Heart right ventricle (tissue), 16 donors: ENCODE measurements around the gene S100A2. TPM values are rescaled to one million over a fixed set of nuclear protein-coding genes. Genes with fewer than 3 reads are reported as not detected.

Experiments used
- ATAC-seq, 8 donors: fragments of 200-7000 bp; cut with Tn5 transposase; one replicate each; pipeline ENCODE4 v1.9.1; 2020; ENCODE audit warnings: mild to moderate bottlenecking in 8 of 8, moderate library complexity in 8 of 8, moderate number of reproducible peaks in 1 of 8
- DNase-seq, 2 donors: peaks; one replicate each; pipeline ENCODE4 v3.0.0-alpha.2; 2020
- H3K27ac ChIP-seq, 10 donors: fragments of 200-600 bp; sonication (generic) in 2 of 10; one replicate each; pipeline versions ENCODE4 v1.5.0 to v1.8.0; 2020 to 2022; ENCODE audit warnings: mild to moderate bottlenecking in 3 of 10
- H3K27me3 ChIP-seq, 7 donors: fragments of 200-600 bp; one replicate each; pipeline ENCODE4 v1.8.0; 2021 to 2022; ENCODE audit warnings: mild to moderate bottlenecking in 2 of 7
- H3K36me3 ChIP-seq, 9 donors: fragments of 200-600 bp; sonication (generic) in 1 of 9; one replicate each; pipeline versions ENCODE4 v1.5.0 to v1.8.0; 2020 to 2022; ENCODE audit warnings: mild to moderate bottlenecking in 2 of 9
- H3K4me1 ChIP-seq, 9 donors: fragments of 200-600 bp; sonication (generic) in 1 of 9; one replicate each; pipeline versions ENCODE4 v1.5.0 to v1.8.0; 2020 to 2022; ENCODE audit warnings: mild to moderate bottlenecking in 4 of 9
- H3K4me3 ChIP-seq, 10 donors: fragments of 200-600 bp; sonication (generic) in 2 of 10; one replicate each; pipeline versions ENCODE4 v1.5.0 to v1.8.0; 2020 to 2022; ENCODE audit warnings: mild to moderate bottlenecking in 7 of 10, moderate library complexity in 2 of 10
- H3K9me3 ChIP-seq, 11 donors: fragments of 200-600 bp in 10 of 11; sonication (generic) in 2 of 11; one replicate each; pipeline versions ENCODE4 v1.5.0 to v1.8.0; 2013 to 2022; ENCODE audit warnings: mild to moderate bottlenecking in 2 of 11, control low read depth in 1 of 11, moderate library complexity in 1 of 11
- CTCF ChIP-seq, 9 donors: fragments of 200-600 bp; sonication (generic) in 2 of 9; IDR thresholded peaks; one replicate each; pipeline versions ENCODE4 v1.5.0 to v1.8.0; 2021 to 2022; ENCODE audit warnings: antibody characterized with exemption in 9 of 9, mild to moderate bottlenecking in 5 of 9, moderate library complexity in 1 of 9
- WGBS, 2 donors: extraction: QIAGEN DNeasy Blood & Tissue Kit; methylation state at CpG; one replicate each; pipeline ENCODE4 v1.1.7; 2013; ENCODE audit warnings: inconsistent platforms in 1 of 2; 5-methylcytosine and 5-hydroxymethylcytosine counted together
- intact Hi-C, 10 donors: fragments of 100-400 bp; cut with DNase I; formaldehyde crosslinking; loops; one replicate each; pipeline versions ENCODE4 v1.11.1 to v1.14.2; 2022
- polyA plus RNA-seq, 2 donors: library from polyadenylated mRNA; stranded (reverse); fragments of 200-250 nt; gene quantifications; one replicate each; pipeline ENCODE4 v1.2.3, GENCODE V29; 2013
- total RNA-seq, 10 donors: library from RNA; stranded (reverse); fragmentation: NEBNext Ultra II Directional in 3 of 10; extraction: Animal tissue kit (Norgen Biotek cat#: 25700) in 3 of 10; gene quantifications; one replicate each; pipeline versions ENCODE4 v1.2.1 to v1.2.4, GENCODE V29; 2021 to 2023
- donor health status: Arrhythmogenic right ventricular cardiomyopathy.
- donor health status: ischemic (EF 13 %, LVEDD 7.1; RV severe dilation, severe dysfunction).
- donor health status: healthy with polysubstance abuse.
- donor health status: DM: no; HTN: yes; CAD: no.
- donor health status: DM: no; HTN: no; CAD: no.
- donor health status: ischemic (EF 25% LVEDD 6.9; RV normal size, moderate dysfunction).
- donor health status: ischemic (EF 25% LVEDD 5.7; RV mildly dilated, moderate dysfunction).
- donor health status: healthy.
- donor health status: DM: yes; HTN: yes; CAD: no.
- donor health status: Ischemic cardiomyopathy.
- donor health status: ischemic (EF 35%, LVEDD 5.7; RV mildly dilated, moderate dysfunction).
- donor health status: nonischemic (EF 11% LVEDD 7.7; RV severe dilation, severe dysfunction).
- donor health status: DM: yes; HTN: yes; CAD: no.
- donor health status: PGD.
- donor health status: ischemic (EF 29% LVEDD 5.4; RV normal size, mild dysfunction).
- donor health status: nonischemic (EF 23%, LVEDD 6.1; RV moderate dilation, normal function).

S100A2 gene
- total and polyA plus RNA-seq, 12 donors: 1.2 to 7.4 (median 3.1) TPM; not detected in 1

- DNase-seq (peak; percentile 94 to 95), ATAC-seq (peak; percentile 87 to 94 (median 92))
- Histone ChIP-seq H3K4me1 (peaks cover 29 to 100% (median 47%) of the 10 kb centered on the region in 9 donors), H3K27me3 (no peaks in the 10 kb centered on the region), H3K9me3 (no peaks in the 10 kb centered on the region), H3K36me3 (peaks cover 0 to 12% (median 0%) of the 10 kb centered on the region in 9 donors), H3K4me3 (peak within 1 kb of the TSS; percentile 20 to 64 (median 52)), H3K27ac (peak within 1 kb of the TSS; percentile 69 to 91 (median 80))
- no peak for TF ChIP-seq CTCF (IDR thresholded peaks at IDR 0.05)
- intact Hi-C loops: loop anchor here in 1 of 10 donors (1.0 kb wide), 1 partner anchor 21 kb away; no protein-coding TSS in a partner anchor
- WGBS, 2 donors: 44 to 52% methylated on average over 19 of the region's 19 CpGs
Measured at GRCh38 chr1:153545067-153546055, 20.3 kb downstream of the S100A2 start, which contains the start of gene S100A4. TSS of gene S100A4 (minus strand) at chr1:153545806. CDS start at chr1:153544794, 1,012 bp downstream.

- no peak for DNase-seq
- Histone ChIP-seq H3K9me3 (no peaks in the 10 kb centered on the region), H3K36me3 (peaks cover 0 to 12% (median 0%) of the 10 kb centered on the region in 9 donors), H3K4me3 (peak overlapping the region; percentile 7 to 64 (median 52)), H3K27me3 (no peaks in the 10 kb centered on the region), H3K27ac (peak overlapping the region; percentile 14 to 91 (median 80)), H3K4me1 (peaks cover 28 to 100% (median 39%) of the 10 kb centered on the region in 9 donors)
- intact Hi-C loops: loop anchor here in 1 of 10 donors (1.0 kb wide), 1 partner anchor 22 kb away; no protein-coding TSS in a partner anchor
- ATAC-seq: peak in 1 of 8 donors; percentile 0
- no peak for TF ChIP-seq CTCF (IDR thresholded peaks at IDR 0.05)
- 64 to 74% methylated on average over 10 of the region's 10 CpGs for WGBS, 2 donors
Measured at GRCh38 chr1:153544453-153545066, 21.1 kb downstream of the S100A2 start.

GRCh38 chr1:153543736-153544135 is 21.9 kb downstream of the S100A2 start:
- Histone ChIP-seq H3K27ac (peak overlapping the region in 4 of 10 donors; percentile 71 to 84 (median 82)), H3K4me1 (peaks cover 20 to 94% (median 33%) of the 10 kb centered on the region in 9 donors), H3K4me3 (peak overlapping the region in 4 of 10 donors; percentile 50 to 64 (median 54)), H3K36me3 (peaks cover 0 to 12% (median 0%) of the 10 kb centered on the region in 9 donors), H3K27me3 (no peaks in the 10 kb centered on the region), H3K9me3 (no peaks in the 10 kb centered on the region)
- DNase-seq: no peak
- ATAC-seq: no peak
- intact Hi-C loops: no loop called here
- 81 to 86% methylated on average over 4 of the region's 4 CpGs for WGBS, 2 donors
- TF ChIP-seq CTCF (IDR thresholded peaks at IDR 0.05): no peak
